Measurements from ENCODE around the gene SHTN1. TPM values are rescaled to one million over a fixed set of nuclear protein-coding genes. Genes with fewer than 3 reads are reported as not detected.

Gene SHTN1
- total and polyA plus RNA-seq, 10 of the 15 experiments (the other 5 are each of a cell fraction or from before 2014, with no cell fraction given): 0.79 to 4.0 (median 2.0) TPM

GRCh38 chr10:116838143-116838725 lies 166.8 kb downstream of the SHTN1 start (continued):
- TF ChIP-seq HDAC6 (IDR thresholded peaks at IDR 0.05; ENCODE audit: unreplicated experiment) (no peak), STAT3 (IDR thresholded peaks at IDR 0.05; ENCODE audit: low read depth, low read length) (no peak), TCF12 (IDR thresholded peaks at IDR 0.05; ENCODE audit: low read depth, low read length) (no peak), KAT2A (conservative IDR thresholded peaks at IDR 0.05; ENCODE audit: control insufficient read depth, low read depth, low read length) (no peak), ESRRA (IDR thresholded peaks at IDR 0.05; ENCODE audit: low read length) (no peak), NFYB (IDR thresholded peaks at IDR 0.05; ENCODE audit: insufficient read depth, low read depth, low read length) (no peak), MLLT1 (IDR thresholded peaks at IDR 0.05) (no peak), SPI1 (IDR thresholded peaks at IDR 0.05; ENCODE audit: borderline replicate concordance, insufficient read depth, low read depth, low read length) (peak; percentile 95), MEF2A (IDR thresholded peaks at IDR 0.05; ENCODE audit: insufficient read depth, low read depth, low read length) (no peak), RUNX3 (IDR thresholded peaks at IDR 0.05; ENCODE audit: low read length) (peak; percentile 55; the same call in 1 of the 2 replicates), NR2C2 (IDR thresholded peaks at IDR 0.05; ENCODE audit: borderline replicate concordance, control insufficient read depth, insufficient read length, low read depth) (no peak), RELB (IDR thresholded peaks at IDR 0.05; ENCODE audit: low read depth) (no peak), NR2F1 (conservative IDR thresholded peaks at IDR 0.05) (0 out of 2 replicates have a peak, but pooled peaks have one; percentile 21), NFIC (IDR thresholded peaks at IDR 0.05; ENCODE audit: low read depth, low read length) (no peak), USF1 (IDR thresholded peaks at IDR 0.05; ENCODE audit: borderline replicate concordance, extremely low read length, insufficient read depth, low read depth, low read length) (no peak), NKRF (conservative IDR thresholded peaks at IDR 0.05) (no peak), ZZZ3 (IDR thresholded peaks at IDR 0.05; ENCODE audit: control insufficient read depth, insufficient read length, low read depth) (no peak), SIN3A (IDR thresholded peaks at IDR 0.05; ENCODE audit: low read depth, low read length) (no peak), ZNF24 (IDR thresholded peaks at IDR 0.05) (peak; percentile 76), STAT1 (conservative IDR thresholded peaks at IDR 0.05) (no peak), EP300 (IDR thresholded peaks at IDR 0.05; ENCODE audit: borderline replicate concordance in 1 of 2, control insufficient read depth in 1 of 2, low read depth in 2 of 2, low read length in 2 of 2) (0 out of 4 replicates have a peak, but pooled peaks of 1 of the 2 experiments have one; percentile 53), CTCF (IDR thresholded peaks at IDR 0.05 in 2 of 3, conservative IDR thresholded peaks at IDR 0.05 in 1 of 3; ENCODE audit: control insufficient read depth in 2 of 3, extremely low read depth in 1 of 3, insufficient read depth in 1 of 3, low read depth in 3 of 3, low read length in 3 of 3) (no peak)

Data from GM12878 (cell line).